22Rv1 (cell line): ENCODE data around the gene IQCE.

Source experiments
- CTCF ChIP-seq: fragments of 450-650 bp; IDR thresholded peaks from 2 replicates; pipeline ENCODE4 v1.5.1; 2017; ENCODE audit warnings: mild to moderate bottlenecking
- ZFX ChIP-seq: fragments of 450-650 bp; IDR thresholded peaks from 2 replicates; pipeline ENCODE4 v1.6.1; 2017; ENCODE audit warnings: antibody characterized with exemption, borderline replicate concordance

DNA sequence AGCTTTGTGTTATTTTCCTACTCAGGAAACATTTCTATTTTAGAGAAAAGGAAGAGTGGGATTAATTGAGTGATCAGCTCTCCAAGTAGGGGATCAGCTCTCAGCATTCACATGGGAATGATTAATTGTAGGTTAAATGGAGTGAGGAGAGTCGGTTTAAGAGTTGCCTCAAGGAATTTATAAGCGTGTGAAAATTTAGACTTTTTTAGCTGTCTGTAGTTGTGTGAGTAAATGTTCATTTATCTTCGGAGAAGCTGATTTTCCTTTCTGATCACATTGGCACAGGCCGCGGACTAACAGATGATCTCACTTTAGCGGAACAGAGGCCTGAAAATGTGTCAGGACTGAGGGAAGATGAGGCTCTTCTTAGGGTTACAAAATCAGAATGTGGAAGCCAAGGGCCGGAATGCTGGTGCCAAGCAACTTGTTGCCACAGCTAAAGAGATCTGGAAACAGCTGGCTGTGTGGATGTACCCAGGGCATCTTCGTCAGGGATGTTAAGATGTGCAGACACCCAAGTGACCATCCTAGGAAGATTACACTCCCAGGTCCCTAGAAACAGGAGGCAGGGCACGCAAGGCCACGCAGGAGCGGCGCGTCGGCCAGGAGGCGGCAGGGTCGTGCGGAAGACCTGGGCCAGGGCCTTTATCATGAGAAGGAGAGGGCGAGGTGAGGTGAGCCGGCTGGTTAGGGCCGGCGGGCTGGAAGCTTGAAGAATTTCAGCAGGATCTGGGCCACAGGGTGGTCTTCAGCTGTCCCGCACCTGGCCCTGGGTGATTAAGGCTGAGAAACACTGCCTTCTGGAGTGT is 37.9 kb downstream of the IQCE start:
- TF ChIP-seq CTCF (no peak), ZFX (no peak)
